SK-N-SH (cell line): ENCODE measurements around the gene MIOX. TPM values are rescaled to one million over a fixed set of nuclear protein-coding genes. Genes with fewer than 3 reads are reported as not detected.

Source experiments
- CTCF ChIA-PET: fragments of 300-600, 350-600 bp; formaldehyde crosslinking; extraction: SDS; loops from one replicate; lab custom pipeline; 2021; lab: Yijun Ruan, JAX
- POLR2A ChIA-PET: fragments of 350-600 bp; sonication (Branson Sonifier 250); formaldehyde crosslinking; extraction: SDS; loops from one replicate; lab custom pipeline; 2020; ENCODE audit warnings: antibody characterized with exemption, inconsistent platforms; lab: Yijun Ruan, JAX
- DNase-seq: peaks from one replicate; pipeline ENCODE4 v3.0.0; 2012
- H2AFZ ChIP-seq: fragments of 200-600 bp; sonication (generic); 2 replicates; pipeline ENCODE4 v1.8.1; 2016; ENCODE audit warnings: antibody characterized with exemption, mild to moderate bottlenecking, low read depth
- H3F3A ChIP-seq: fragments of 200-600 bp; sonication (generic); replicated peaks from 2 replicates; pipeline ENCODE3; 2016; ENCODE audit warnings: antibody characterized with exemption, mild to moderate bottlenecking; ENCODE audit not compliant: insufficient read depth
- H3K27ac ChIP-seq, 2 experiments: fragments of 200-500 bp in 1 of 2; fragments of 200-600 bp in 1 of 2; sonication (Bioruptor generic) in 1 of 2; sonication (generic), shearing (Covaris generic) in 1 of 2; 2 replicates each; pipeline versions ENCODE4 v1.5.1 to v1.6.1; 2014 to 2016; ENCODE audit warnings: low read depth in 2 of 2, inconsistent platforms in 1 of 2, low read length in 1 of 2, mild to moderate bottlenecking in 1 of 2, mixed read lengths in 1 of 2
- H3K27me3 ChIP-seq: fragments of 200-600 bp; sonication (generic), shearing (Covaris generic); 2 replicates; pipeline ENCODE4 v1.6.1; 2016; ENCODE audit warnings: mixed run types; ENCODE audit not compliant: insufficient read depth
- H3K36me3 ChIP-seq, 2 experiments: fragments of 200-500 bp in 1 of 2; fragments of 200-600 bp in 1 of 2; sonication (Bioruptor generic) in 1 of 2; sonication (generic) in 1 of 2; replicated peaks in 1 of 2; 2 replicates each; pipeline versions ENCODE3 to v1.5.1; 2014 to 2016; ENCODE audit warnings: low read length in 1 of 2, mild to moderate bottlenecking in 1 of 2; ENCODE audit not compliant: insufficient read depth in 2 of 2, control insufficient read depth in 1 of 2
- H3K4me1 ChIP-seq, 2 experiments: fragments of 200-500 bp in 1 of 2; fragments of 200-600 bp in 1 of 2; sonication (Bioruptor generic) in 1 of 2; sonication (generic), shearing (Covaris generic) in 1 of 2; 2 replicates each; pipeline versions ENCODE4 v1.5.1 to v1.6.1; 2014 to 2016; ENCODE audit warnings: low read depth in 1 of 2, low read length in 1 of 2, mixed run types in 1 of 2; ENCODE audit not compliant: insufficient read depth in 2 of 2, control insufficient read depth in 1 of 2
- H3K4me2 ChIP-seq: fragments of 200-600 bp; sonication (generic), shearing (Covaris generic); 2 replicates; pipeline ENCODE4 v1.6.1; 2017; ENCODE audit warnings: mixed run types
- H3K4me3 ChIP-seq, 2 experiments: fragments of 200-500 bp in 1 of 2; fragments of 200-600 bp in 1 of 2; sonication (Bioruptor generic) in 1 of 2; sonication (generic), shearing (Covaris generic) in 1 of 2; 2 replicates each; pipeline versions ENCODE4 v1.5.1 to v1.8.1; 2014 to 2016; ENCODE audit warnings: low read depth in 2 of 2, inconsistent platforms in 1 of 2, low read length in 1 of 2, mild to moderate bottlenecking in 1 of 2, mixed read lengths in 1 of 2, moderate library complexity in 1 of 2
- H3K79me2 ChIP-seq: fragments of 200-600 bp; sonication (generic); 2 replicates; pipeline ENCODE4 v1.8.1; 2017; ENCODE audit warnings: mild to moderate bottlenecking; ENCODE audit not compliant: insufficient read depth
- H3K9ac ChIP-seq: fragments of 200-600 bp; sonication (generic); 2 replicates; pipeline ENCODE4 v1.6.1; 2017; ENCODE audit warnings: mixed run types
- H3K9me2 ChIP-seq: fragments of 200-600 bp; sonication (generic); 2 replicates; pipeline ENCODE4 v1.6.1; 2017; ENCODE audit warnings: mixed run types
- H3K9me3 ChIP-seq: fragments of 200-600 bp; sonication (generic); 2 replicates; pipeline ENCODE4 v1.6.1; 2017; ENCODE audit warnings: mixed run types, mild to moderate bottlenecking, moderate library complexity
- H4K20me1 ChIP-seq: fragments of 200-600 bp; sonication (generic); 2 replicates; pipeline ENCODE4 v1.6.1; 2017; ENCODE audit warnings: mild to moderate bottlenecking, mixed run types; ENCODE audit not compliant: insufficient read depth
- ELF1 ChIP-seq: IDR thresholded peaks from 2 replicates; pipeline ENCODE4 v1.4.0; 2012
- EZH2phosphoT487 ChIP-seq: fragments of 200-600 bp; sonication (generic); IDR thresholded peaks from 2 replicates; pipeline ENCODE4 v1.6.1; 2017; ENCODE audit warnings: low read depth, mixed run types, mild to moderate bottlenecking, antibody characterized with exemption, moderate library complexity, borderline replicate concordance
- FOXJ3 ChIP-seq: sonication (generic); formaldehyde crosslinking; IDR thresholded peaks from 2 replicates; pipeline ENCODE4 v1.5.1; 2020; ENCODE audit warnings: mild to moderate bottlenecking, missing genetic modification reagents
- FOXM1 ChIP-seq: IDR thresholded peaks from 2 replicates; pipeline ENCODE4 v1.4.0; 2012; ENCODE audit warnings: low read depth, mild to moderate bottlenecking
- GABPA ChIP-seq: IDR thresholded peaks from 2 replicates; pipeline ENCODE4 v1.4.0; 2012; ENCODE audit warnings: low read depth, mild to moderate bottlenecking
- RAD21 ChIP-seq: IDR thresholded peaks from 2 replicates; pipeline ENCODE4 v1.6.1; 2012; ENCODE audit warnings: mild to moderate bottlenecking, low read length
- RCOR1 ChIP-seq: fragments of 150-350 bp; IDR thresholded peaks from 2 replicates; pipeline ENCODE4 v1.6.1; 2017; ENCODE audit warnings: antibody characterized with exemption, low read length
- RXRA ChIP-seq: IDR thresholded peaks from 2 replicates; pipeline ENCODE4 v1.4.0; 2012; ENCODE audit warnings: low read depth, mild to moderate bottlenecking, borderline replicate concordance
- SIN3A ChIP-seq: IDR thresholded peaks from 2 replicates; pipeline ENCODE4 v1.6.1; 2012; ENCODE audit warnings: low read depth, mild to moderate bottlenecking, low read length, moderate library complexity, borderline replicate concordance
- TAF1 ChIP-seq: IDR thresholded peaks from 2 replicates; pipeline ENCODE4 v1.6.1; 2012; ENCODE audit warnings: low read depth, mild to moderate bottlenecking, low read length, moderate library complexity, borderline replicate concordance
- WGBS: methylation state at CpG from one replicate; pipeline ENCODE4 v1.1.6; 2017; ENCODE audit warnings: low lambda C conversion rate; 5-methylcytosine and 5-hydroxymethylcytosine counted together
- polyA plus RNA-seq, 3 experiments: library from polyadenylated mRNA; depleted of rRNA; stranded (reverse); fragments of >200 nt; gene quantifications; 2 replicates each; pipeline ENCODE4 v1.2.3, GENCODE V29; 2012
- TF ChIP-seq, protein P1 (sequence below): fragments of 150-350 bp; IDR thresholded peaks from 2 replicates; pipeline ENCODE4 v1.6.1; 2017; ENCODE audit warnings: antibody characterized with exemption, low read length, low read depth, borderline replicate concordance
- TF ChIP-seq, protein P2 (sequence below): fragments of 200-600 bp; sonication (generic); IDR thresholded peaks from 2 replicates; pipeline ENCODE4 v1.6.1; 2017; ENCODE audit warnings: antibody characterized with exemption, mild to moderate bottlenecking, moderate library complexity
- TF ChIP-seq, protein P3 (sequence below): IDR thresholded peaks from 2 replicates; pipeline ENCODE4 v1.6.1; 2012; ENCODE audit warnings: mild to moderate bottlenecking, low read depth, low read length, moderate library complexity
- TF ChIP-seq, protein P4 (sequence below): IDR thresholded peaks from 2 replicates; pipeline ENCODE4; 2012

Gene MIOX
- polyA plus RNA-seq, 1 of the 3 experiments (the other 2 are of a cell fraction), result 0.05 TPM

DNA sequence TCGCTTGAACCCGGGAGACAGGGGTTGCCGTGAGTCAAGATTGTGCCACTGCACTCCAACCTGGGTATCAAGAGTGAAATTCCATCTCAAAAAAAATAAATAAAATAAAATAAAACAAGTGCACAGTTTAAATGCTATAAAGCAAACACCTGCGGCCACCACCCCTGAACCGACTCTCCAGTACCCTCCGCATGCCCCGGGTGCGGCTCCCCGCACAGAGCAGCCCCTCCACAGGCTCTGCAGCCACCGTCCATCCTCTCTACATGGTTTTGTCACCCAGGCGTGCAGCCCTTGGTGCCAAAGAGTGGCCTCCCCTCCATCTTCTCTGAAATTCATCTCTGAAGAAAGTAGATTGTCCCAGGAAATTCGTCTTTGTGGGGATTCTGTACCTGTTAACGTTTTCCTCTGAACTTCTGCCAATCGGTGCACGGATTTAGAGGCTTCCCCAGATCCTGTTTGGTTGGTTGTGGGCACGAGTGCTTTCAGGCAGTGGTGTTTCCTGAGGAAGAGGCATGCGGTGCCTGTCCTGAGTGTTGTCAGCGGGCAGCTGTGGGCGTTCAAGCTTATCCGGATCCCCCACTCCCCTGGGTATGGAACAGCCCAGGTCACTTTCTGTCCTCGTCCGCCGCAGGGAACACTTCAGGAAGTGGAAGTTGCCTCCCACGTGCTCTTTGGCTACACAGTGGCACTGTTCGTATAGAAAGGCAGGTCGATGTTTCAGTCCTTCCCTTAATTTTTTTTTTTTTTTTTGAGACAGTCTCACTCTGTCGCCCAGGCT, 4.1 kb downstream of the MIOX start:
- Histone ChIP-seq H2AFZ (no peak overlapping the region), H3K36me3 (no peaks in the 10 kb centered on the region), H4K20me1 (no peaks in the 10 kb centered on the region), H3K9me2 (no peaks in the 10 kb centered on the region), H3K27ac (no peak overlapping the region), H3F3A (no peaks in the 10 kb centered on the region), H3K4me1 (peaks cover 0 to 1% of the 10 kb centered on the region in 2 experiments; a peak in 1 of 4 replicates), H3K27me3 (no peaks in the 10 kb centered on the region), H3K4me3 (no peak overlapping the region), H3K79me2 (no peaks in the 10 kb centered on the region), H3K9me3 (no peaks in the 10 kb centered on the region), H3K4me2 (no peak overlapping the region), H3K9ac (no peak overlapping the region)
- DNase-seq, result no peak
- POLR2A ChIA-PET, result no interaction called here
- WGBS, result 76% methylated on average over 24 of the region's 27 CpGs
- TF ChIP-seq, protein P1, sequence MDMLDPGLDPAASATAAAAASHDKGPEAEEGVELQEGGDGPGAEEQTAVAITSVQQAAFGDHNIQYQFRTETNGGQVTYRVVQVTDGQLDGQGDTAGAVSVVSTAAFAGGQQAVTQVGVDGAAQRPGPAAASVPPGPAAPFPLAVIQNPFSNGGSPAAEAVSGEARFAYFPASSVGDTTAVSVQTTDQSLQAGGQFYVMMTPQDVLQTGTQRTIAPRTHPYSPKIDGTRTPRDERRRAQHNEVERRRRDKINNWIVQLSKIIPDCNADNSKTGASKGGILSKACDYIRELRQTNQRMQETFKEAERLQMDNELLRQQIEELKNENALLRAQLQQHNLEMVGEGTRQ, result no peak
- TF ChIP-seq EZH2phosphoT487 (no peak), GABPA (no peak), RXRA (no peak), SIN3A (no peak), FOXJ3 (CRISPR knock-in tag) (no peak), RAD21 (no peak), ELF1 (no peak), FOXM1 (no peak), TAF1 (no peak), RCOR1 (no peak)
- TF ChIP-seq, protein P2, sequence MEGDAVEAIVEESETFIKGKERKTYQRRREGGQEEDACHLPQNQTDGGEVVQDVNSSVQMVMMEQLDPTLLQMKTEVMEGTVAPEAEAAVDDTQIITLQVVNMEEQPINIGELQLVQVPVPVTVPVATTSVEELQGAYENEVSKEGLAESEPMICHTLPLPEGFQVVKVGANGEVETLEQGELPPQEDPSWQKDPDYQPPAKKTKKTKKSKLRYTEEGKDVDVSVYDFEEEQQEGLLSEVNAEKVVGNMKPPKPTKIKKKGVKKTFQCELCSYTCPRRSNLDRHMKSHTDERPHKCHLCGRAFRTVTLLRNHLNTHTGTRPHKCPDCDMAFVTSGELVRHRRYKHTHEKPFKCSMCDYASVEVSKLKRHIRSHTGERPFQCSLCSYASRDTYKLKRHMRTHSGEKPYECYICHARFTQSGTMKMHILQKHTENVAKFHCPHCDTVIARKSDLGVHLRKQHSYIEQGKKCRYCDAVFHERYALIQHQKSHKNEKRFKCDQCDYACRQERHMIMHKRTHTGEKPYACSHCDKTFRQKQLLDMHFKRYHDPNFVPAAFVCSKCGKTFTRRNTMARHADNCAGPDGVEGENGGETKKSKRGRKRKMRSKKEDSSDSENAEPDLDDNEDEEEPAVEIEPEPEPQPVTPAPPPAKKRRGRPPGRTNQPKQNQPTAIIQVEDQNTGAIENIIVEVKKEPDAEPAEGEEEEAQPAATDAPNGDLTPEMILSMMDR, result no peak
- TF ChIP-seq, protein P3, sequence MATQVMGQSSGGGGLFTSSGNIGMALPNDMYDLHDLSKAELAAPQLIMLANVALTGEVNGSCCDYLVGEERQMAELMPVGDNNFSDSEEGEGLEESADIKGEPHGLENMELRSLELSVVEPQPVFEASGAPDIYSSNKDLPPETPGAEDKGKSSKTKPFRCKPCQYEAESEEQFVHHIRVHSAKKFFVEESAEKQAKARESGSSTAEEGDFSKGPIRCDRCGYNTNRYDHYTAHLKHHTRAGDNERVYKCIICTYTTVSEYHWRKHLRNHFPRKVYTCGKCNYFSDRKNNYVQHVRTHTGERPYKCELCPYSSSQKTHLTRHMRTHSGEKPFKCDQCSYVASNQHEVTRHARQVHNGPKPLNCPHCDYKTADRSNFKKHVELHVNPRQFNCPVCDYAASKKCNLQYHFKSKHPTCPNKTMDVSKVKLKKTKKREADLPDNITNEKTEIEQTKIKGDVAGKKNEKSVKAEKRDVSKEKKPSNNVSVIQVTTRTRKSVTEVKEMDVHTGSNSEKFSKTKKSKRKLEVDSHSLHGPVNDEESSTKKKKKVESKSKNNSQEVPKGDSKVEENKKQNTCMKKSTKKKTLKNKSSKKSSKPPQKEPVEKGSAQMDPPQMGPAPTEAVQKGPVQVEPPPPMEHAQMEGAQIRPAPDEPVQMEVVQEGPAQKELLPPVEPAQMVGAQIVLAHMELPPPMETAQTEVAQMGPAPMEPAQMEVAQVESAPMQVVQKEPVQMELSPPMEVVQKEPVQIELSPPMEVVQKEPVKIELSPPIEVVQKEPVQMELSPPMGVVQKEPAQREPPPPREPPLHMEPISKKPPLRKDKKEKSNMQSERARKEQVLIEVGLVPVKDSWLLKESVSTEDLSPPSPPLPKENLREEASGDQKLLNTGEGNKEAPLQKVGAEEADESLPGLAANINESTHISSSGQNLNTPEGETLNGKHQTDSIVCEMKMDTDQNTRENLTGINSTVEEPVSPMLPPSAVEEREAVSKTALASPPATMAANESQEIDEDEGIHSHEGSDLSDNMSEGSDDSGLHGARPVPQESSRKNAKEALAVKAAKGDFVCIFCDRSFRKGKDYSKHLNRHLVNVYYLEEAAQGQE, result no peak
- TF ChIP-seq, protein P4, sequence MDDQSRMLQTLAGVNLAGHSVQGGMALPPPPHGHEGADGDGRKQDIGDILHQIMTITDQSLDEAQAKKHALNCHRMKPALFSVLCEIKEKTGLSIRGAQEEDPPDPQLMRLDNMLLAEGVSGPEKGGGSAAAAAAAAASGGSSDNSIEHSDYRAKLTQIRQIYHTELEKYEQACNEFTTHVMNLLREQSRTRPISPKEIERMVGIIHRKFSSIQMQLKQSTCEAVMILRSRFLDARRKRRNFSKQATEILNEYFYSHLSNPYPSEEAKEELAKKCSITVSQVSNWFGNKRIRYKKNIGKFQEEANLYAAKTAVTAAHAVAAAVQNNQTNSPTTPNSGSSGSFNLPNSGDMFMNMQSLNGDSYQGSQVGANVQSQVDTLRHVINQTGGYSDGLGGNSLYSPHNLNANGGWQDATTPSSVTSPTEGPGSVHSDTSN, result no peak
- CTCF ChIA-PET, result no interaction called here
